ENCODE data around the gene SETD1B.

DNA sequence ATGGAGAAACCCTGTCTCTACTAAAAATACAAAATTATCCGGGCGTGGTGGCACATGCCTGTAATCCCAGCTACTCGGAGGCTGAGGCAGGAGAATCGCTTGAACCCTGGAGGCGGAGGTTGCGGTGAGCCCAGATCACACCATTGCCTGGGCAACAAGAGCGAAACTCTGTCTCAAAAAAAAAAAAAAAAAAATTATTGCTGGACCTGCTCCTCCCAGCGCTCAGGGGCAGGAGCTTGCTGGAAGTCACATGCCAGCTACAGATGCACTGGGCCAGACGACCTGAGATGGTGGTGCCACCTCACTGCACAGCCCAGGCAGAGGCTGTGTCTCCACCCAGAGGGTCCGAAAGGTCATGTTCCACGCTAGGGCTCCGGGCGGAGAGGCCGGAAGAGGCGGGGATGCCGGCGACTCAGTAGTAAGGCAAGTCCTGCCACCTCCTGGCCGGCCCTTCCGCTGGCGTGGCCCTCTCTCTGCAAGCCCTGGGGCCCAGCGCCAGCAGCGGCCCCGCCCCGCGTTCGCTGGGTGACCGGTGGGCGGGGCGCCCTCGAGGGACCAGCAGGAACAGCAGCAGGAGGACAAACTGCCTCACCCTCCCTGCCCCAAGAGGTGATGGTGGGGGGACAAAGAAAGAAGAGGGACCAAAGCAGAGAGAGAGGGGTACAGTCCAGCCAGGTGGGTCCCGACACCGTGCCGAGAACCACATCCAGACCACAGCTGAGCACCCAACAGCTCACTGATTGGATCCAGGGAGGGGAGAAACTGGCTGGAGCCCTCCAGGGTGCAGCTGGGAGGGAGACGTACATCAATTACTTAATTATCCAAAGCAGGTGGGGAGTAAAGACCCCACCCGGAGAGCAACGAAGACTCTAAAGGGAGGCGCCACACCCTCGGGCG, 6.7 kb upstream of the SETD1B start:
- no peak for TF ChIP-seq EZH2 (IDR thresholded peaks at IDR 0.05; ENCODE audit: borderline replicate concordance, low read depth, low read length, severe bottlenecking)
- TF ChIP-seq, protein P1, sequence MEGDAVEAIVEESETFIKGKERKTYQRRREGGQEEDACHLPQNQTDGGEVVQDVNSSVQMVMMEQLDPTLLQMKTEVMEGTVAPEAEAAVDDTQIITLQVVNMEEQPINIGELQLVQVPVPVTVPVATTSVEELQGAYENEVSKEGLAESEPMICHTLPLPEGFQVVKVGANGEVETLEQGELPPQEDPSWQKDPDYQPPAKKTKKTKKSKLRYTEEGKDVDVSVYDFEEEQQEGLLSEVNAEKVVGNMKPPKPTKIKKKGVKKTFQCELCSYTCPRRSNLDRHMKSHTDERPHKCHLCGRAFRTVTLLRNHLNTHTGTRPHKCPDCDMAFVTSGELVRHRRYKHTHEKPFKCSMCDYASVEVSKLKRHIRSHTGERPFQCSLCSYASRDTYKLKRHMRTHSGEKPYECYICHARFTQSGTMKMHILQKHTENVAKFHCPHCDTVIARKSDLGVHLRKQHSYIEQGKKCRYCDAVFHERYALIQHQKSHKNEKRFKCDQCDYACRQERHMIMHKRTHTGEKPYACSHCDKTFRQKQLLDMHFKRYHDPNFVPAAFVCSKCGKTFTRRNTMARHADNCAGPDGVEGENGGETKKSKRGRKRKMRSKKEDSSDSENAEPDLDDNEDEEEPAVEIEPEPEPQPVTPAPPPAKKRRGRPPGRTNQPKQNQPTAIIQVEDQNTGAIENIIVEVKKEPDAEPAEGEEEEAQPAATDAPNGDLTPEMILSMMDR (IDR thresholded peaks at IDR 0.05; ENCODE audit: borderline replicate concordance, extremely low read depth, low read length, poor library complexity, severe bottlenecking), result no peak

Data from DND-41 (cell line).